Embryonic facial prominence (tissue), 1 donor: ENCODE data around the gene FEZF2.

ENCODE experiments used
- DNase-seq: peaks from one replicate; pipeline ENCODE4 v3.0.0-alpha.2; 2016; ENCODE audit errors: extremely low spot score

Gene FEZF2

GRCh38 chr3:62372621-62373041 is 719 bp downstream of the FEZF2 start:
- no peak for DNase-seq

- no peak for DNase-seq
Measured at GRCh38 chr3:62371720-62372591, 1.4 kb downstream of the FEZF2 start.

- DNase-seq = no peak
Measured at GRCh38 chr3:62370858-62371719, 2.3 kb downstream of the FEZF2 start.

- DNase-seq = no peak
Measured at GRCh38 chr3:62370112-62370857, 3.1 kb downstream of the FEZF2 start.

GRCh38 chr3:62369476-62369743 is 3.9 kb downstream of the FEZF2 start:
- no peak for DNase-seq

GRCh38 chr3:62368705-62369475 is 4.5 kb downstream of the FEZF2 start:
- no peak for DNase-seq

GRCh38 chr3:62368290-62368704 is 5.1 kb downstream of the FEZF2 start:
- no peak for DNase-seq

GRCh38 chr3:62367763-62368195 is 5.6 kb downstream of the FEZF2 start:
- no peak for DNase-seq

GRCh38 chr3:62366126-62366484 is 7.2 kb downstream of the FEZF2 start:
- DNase-seq = no peak

- no peak for DNase-seq
Measured at GRCh38 chr3:62365391-62366125, 7.8 kb downstream of the FEZF2 start.

- DNase-seq = no peak
Measured at GRCh38 chr3:62364191-62364590, 9.2 kb downstream of the FEZF2 start.

GRCh38 chr3:62363275-62363674 is 10.1 kb downstream of the FEZF2 start:
- no peak for DNase-seq

GRCh38 chr3:62361824-62362223 is 11.5 kb downstream of the FEZF2 start:
- DNase-seq = no peak

- no peak for DNase-seq
Measured at GRCh38 chr3:62361261-62361660, 12.1 kb downstream of the FEZF2 start.

- DNase-seq = no peak
Measured at GRCh38 chr3:62359531-62359930, 13.8 kb downstream of the FEZF2 start.

- DNase-seq = no peak
Measured at GRCh38 chr3:62356356-62356755, 17.0 kb downstream of the FEZF2 start.

- no peak for DNase-seq
Measured at GRCh38 chr3:62355703-62356102, 17.6 kb downstream of the FEZF2 start.

- DNase-seq = no peak
Measured at GRCh38 chr3:62343755-62344154, 29.6 kb downstream of the FEZF2 start.

GRCh38 chr3:62335196-62335595 is 38.2 kb downstream of the FEZF2 start:
- no peak for DNase-seq

GRCh38 chr3:62332835-62333244 is 40.5 kb downstream of the FEZF2 start:
- DNase-seq = no peak

GRCh38 chr3:62332017-62332416 is 41.3 kb downstream of the FEZF2 start:
- no peak for DNase-seq
